Heart left ventricle (tissue), 13 donors: ENCODE results near the gene ACOXL.

ENCODE experiments used
- POLR2A ChIP-seq, 2 donors: fragments of 450-650 bp; IDR thresholded peaks; one replicate each; pipeline ENCODE4 v1.6.1; 2017; ENCODE audit warnings: antibody characterized with exemption in 2 of 2, mild to moderate bottlenecking in 2 of 2, moderate library complexity in 2 of 2
- TF ChIP-seq, protein P1 (sequence below), 12 donors: fragments of 200-600 bp; sonication (generic) in 4 of 12; IDR thresholded peaks; one replicate each; pipeline versions ENCODE4 v1.5.0 to v1.8.0; 2018 to 2022; ENCODE audit warnings: antibody characterized with exemption in 12 of 12, mild to moderate bottlenecking in 5 of 12
- donor health status: ischemic (EF 13 %, LVEDD 7.1; RV severe dilation, severe dysfunction).
- donor health status: DM: no; HTN: yes; CAD: no.
- donor health status: DM: no; HTN: no; CAD: no.
- donor health status: ischemic (EF 25% LVEDD 6.9; RV normal size, moderate dysfunction).
- donor health status: ischemic (EF 25% LVEDD 5.7; RV mildly dilated, moderate dysfunction).
- donor health status: ischemic (EF 35%, LVEDD 5.7; RV mildly dilated, moderate dysfunction).
- donor health status: nonischemic (EF 11% LVEDD 7.7; RV severe dilation, severe dysfunction).
- donor health status: DM: yes; HTN: yes; CAD: no.
- donor health status: PGD.
- donor health status: ischemic (EF 29% LVEDD 5.4; RV normal size, mild dysfunction).
- donor health status: nonischemic (EF 23%, LVEDD 6.1; RV moderate dilation, normal function).

DNA sequence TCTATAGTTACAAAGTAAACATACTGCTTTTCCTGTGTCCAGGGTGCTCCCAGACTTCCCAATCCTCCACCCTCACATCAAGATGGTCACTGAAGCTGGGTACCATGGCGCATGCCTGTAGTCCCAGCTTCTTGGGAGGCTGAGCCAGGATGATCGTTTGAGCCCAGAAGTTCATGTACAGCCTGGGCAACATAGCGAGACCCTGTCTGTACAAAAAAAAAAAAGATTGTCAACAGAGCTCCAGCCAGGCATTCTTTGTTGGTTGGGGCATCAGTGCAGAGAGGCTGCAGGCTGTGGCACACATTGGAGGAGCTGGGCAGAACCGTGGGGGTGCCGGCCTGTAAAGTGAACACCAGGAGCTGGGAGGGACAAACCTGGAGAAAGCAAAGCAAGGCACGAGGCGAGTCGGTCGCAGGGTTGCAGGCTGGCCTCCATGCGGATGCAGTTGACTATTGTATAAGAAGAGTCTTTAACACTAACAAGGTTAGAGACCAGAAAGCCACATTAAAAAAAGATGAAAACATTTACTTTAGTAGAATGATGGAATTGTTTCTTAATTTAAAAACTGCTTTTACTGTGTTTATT is 51.8 kb downstream of the ACOXL start:
- TF ChIP-seq, protein P1, sequence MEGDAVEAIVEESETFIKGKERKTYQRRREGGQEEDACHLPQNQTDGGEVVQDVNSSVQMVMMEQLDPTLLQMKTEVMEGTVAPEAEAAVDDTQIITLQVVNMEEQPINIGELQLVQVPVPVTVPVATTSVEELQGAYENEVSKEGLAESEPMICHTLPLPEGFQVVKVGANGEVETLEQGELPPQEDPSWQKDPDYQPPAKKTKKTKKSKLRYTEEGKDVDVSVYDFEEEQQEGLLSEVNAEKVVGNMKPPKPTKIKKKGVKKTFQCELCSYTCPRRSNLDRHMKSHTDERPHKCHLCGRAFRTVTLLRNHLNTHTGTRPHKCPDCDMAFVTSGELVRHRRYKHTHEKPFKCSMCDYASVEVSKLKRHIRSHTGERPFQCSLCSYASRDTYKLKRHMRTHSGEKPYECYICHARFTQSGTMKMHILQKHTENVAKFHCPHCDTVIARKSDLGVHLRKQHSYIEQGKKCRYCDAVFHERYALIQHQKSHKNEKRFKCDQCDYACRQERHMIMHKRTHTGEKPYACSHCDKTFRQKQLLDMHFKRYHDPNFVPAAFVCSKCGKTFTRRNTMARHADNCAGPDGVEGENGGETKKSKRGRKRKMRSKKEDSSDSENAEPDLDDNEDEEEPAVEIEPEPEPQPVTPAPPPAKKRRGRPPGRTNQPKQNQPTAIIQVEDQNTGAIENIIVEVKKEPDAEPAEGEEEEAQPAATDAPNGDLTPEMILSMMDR (IDR thresholded peaks at IDR 0.05) = no peak
- TF ChIP-seq POLR2A (IDR thresholded peaks at IDR 0.05) = no peak
